ENCODE results near the gene FOXO1.

The FOXO1 gene

GRCh38 chr13:40579535-40579934 lies 86.9 kb downstream of the FOXO1 start:
- TF ChIP-seq CTCF (IDR thresholded peaks at IDR 0.05; ENCODE audit: low read depth, low read length): no peak
- DNase-seq (ENCODE audit: extremely low read depth, low read depth): no peak

- no peak for TF ChIP-seq CTCF (IDR thresholded peaks at IDR 0.05; ENCODE audit: low read depth, low read length)
- DNase-seq (ENCODE audit: extremely low read depth, low read depth): no peak
These were observed 88.4 kb downstream of the FOXO1 start for GRCh38 chr13:40578055-40578454.

- DNase-seq (ENCODE audit: extremely low read depth, low read depth): no peak
- no peak for TF ChIP-seq CTCF (IDR thresholded peaks at IDR 0.05; ENCODE audit: low read depth, low read length)
These were observed 90.1 kb downstream of the FOXO1 start for GRCh38 chr13:40576369-40576768.

GRCh38 chr13:40572961-40573360 lies 93.5 kb downstream of the FOXO1 start:
- TF ChIP-seq CTCF (IDR thresholded peaks at IDR 0.05; ENCODE audit: low read depth, low read length): no peak
- DNase-seq (ENCODE audit: extremely low read depth, low read depth): no peak

GRCh38 chr13:40571338-40571963 lies 95.0 kb downstream of the FOXO1 start:
- DNase-seq (ENCODE audit: extremely low read depth, low read depth): no peak
- TF ChIP-seq CTCF (IDR thresholded peaks at IDR 0.05; ENCODE audit: low read depth, low read length): no peak

- no peak for DNase-seq (ENCODE audit: extremely low read depth, low read depth)
- no peak for TF ChIP-seq CTCF (IDR thresholded peaks at IDR 0.05; ENCODE audit: low read depth, low read length)
These were observed 95.5 kb downstream of the FOXO1 start for GRCh38 chr13:40570930-40571329.

- DNase-seq (ENCODE audit: extremely low read depth, low read depth): no peak
- TF ChIP-seq CTCF (IDR thresholded peaks at IDR 0.05; ENCODE audit: low read depth, low read length): no peak
These were observed 97.5 kb downstream of the FOXO1 start for GRCh38 chr13:40569024-40569350.

Data from AG09319 (cell line).